Trophoblast cell (in vitro differentiated cells and primary cell): ENCODE measurements around the gene RAPGEF1.

Experiments
- DNase-seq, 2 donors: peaks; one replicate each; pipeline ENCODE4 v3.0.0-alpha.2; 2016
- H2AFZ ChIP-seq: 2 replicates; pipeline ENCODE4 v1.6.1; 2013; ENCODE audit warnings: low read length, moderate library complexity, mild to moderate bottlenecking; ENCODE audit not compliant: insufficient read depth, poor library complexity
- H2AK5ac ChIP-seq: 2 replicates; pipeline ENCODE4 v1.6.1; 2013; ENCODE audit warnings: mild to moderate bottlenecking, low read length
- H2BK120ac ChIP-seq: 2 replicates; pipeline ENCODE4 v1.6.1; 2013; ENCODE audit warnings: low read length, mild to moderate bottlenecking, moderate library complexity; ENCODE audit not compliant: insufficient read depth, poor library complexity
- H2BK12ac ChIP-seq: 2 replicates; pipeline ENCODE4 v1.6.1; 2013; ENCODE audit warnings: mild to moderate bottlenecking, low read length, moderate library complexity
- H2BK5ac ChIP-seq: 2 replicates; pipeline ENCODE4 v1.6.1; 2013; ENCODE audit warnings: low read length, low read depth, moderate library complexity, mild to moderate bottlenecking; ENCODE audit not compliant: poor library complexity
- H3K14ac ChIP-seq: 2 replicates; pipeline ENCODE4 v1.6.1; 2013; ENCODE audit warnings: mild to moderate bottlenecking, low read length
- H3K18ac ChIP-seq: 2 replicates; pipeline ENCODE4 v1.6.1; 2013; ENCODE audit warnings: mild to moderate bottlenecking, low read length
- H3K23ac ChIP-seq: 2 replicates; pipeline ENCODE4 v1.6.1; 2013; ENCODE audit warnings: low read length
- H3K27ac ChIP-seq: 2 replicates; pipeline ENCODE4 v1.5.1; 2013; ENCODE audit warnings: low read depth, mild to moderate bottlenecking, inconsistent platforms, low read length, moderate library complexity
- H3K27me3 ChIP-seq: 2 replicates; pipeline ENCODE4 v1.6.1; 2013; ENCODE audit warnings: inconsistent platforms, mild to moderate bottlenecking, low read length, moderate library complexity; ENCODE audit not compliant: insufficient read depth
- H3K36me3 ChIP-seq, 2 experiments: 1 replicate in 1 of 2; 2 replicates in 1 of 2; pipeline ENCODE4 v1.6.1; 2013; ENCODE audit warnings: low read length in 2 of 2, mild to moderate bottlenecking in 2 of 2, moderate library complexity in 1 of 2; ENCODE audit not compliant: insufficient read depth in 2 of 2, control insufficient read depth in 1 of 2
- H3K4ac ChIP-seq: 2 replicates; pipeline ENCODE4 v1.6.1; 2013; ENCODE audit warnings: low read depth, mild to moderate bottlenecking, low read length, moderate library complexity
- H3K4me1 ChIP-seq, 2 experiments: 1 replicate in 1 of 2; 2 replicates in 1 of 2; pipeline ENCODE4 v1.6.1; 2013; ENCODE audit warnings: low read length in 2 of 2, mild to moderate bottlenecking in 2 of 2, moderate library complexity in 1 of 2; ENCODE audit not compliant: insufficient read depth in 2 of 2, control insufficient read depth in 1 of 2
- H3K4me2 ChIP-seq: 2 replicates; pipeline ENCODE4 v1.6.1; 2013; ENCODE audit warnings: inconsistent platforms, mild to moderate bottlenecking, low read length, moderate library complexity
- H3K4me3 ChIP-seq: 2 replicates; pipeline ENCODE4 v1.5.1; 2013; ENCODE audit warnings: mild to moderate bottlenecking, low read depth, low read length, inconsistent platforms
- H3K79me1 ChIP-seq: one replicate; pipeline ENCODE4 v1.6.1; 2013; ENCODE audit warnings: low read length
- H3K79me2 ChIP-seq: 2 replicates; pipeline ENCODE4 v1.6.1; 2013; ENCODE audit warnings: low read length, mild to moderate bottlenecking; ENCODE audit not compliant: control insufficient read depth, insufficient read depth, poor library complexity
- H3K9ac ChIP-seq: 2 replicates; pipeline ENCODE4 v1.6.1; 2013; ENCODE audit warnings: mild to moderate bottlenecking, low read length
- H3K9me3 ChIP-seq: 2 replicates; pipeline ENCODE4 v1.6.1; 2013; ENCODE audit warnings: low read depth, mild to moderate bottlenecking, control low read depth, inconsistent platforms, low read length; ENCODE audit not compliant: insufficient read depth
- H4K12ac ChIP-seq: 2 replicates; pipeline ENCODE4 v1.6.1; 2013; ENCODE audit warnings: low read depth, mild to moderate bottlenecking, low read length, moderate library complexity
- H4K8ac ChIP-seq: 2 replicates; pipeline ENCODE4 v1.6.1; 2013; ENCODE audit warnings: low read depth, mild to moderate bottlenecking, low read length, moderate library complexity
- H4K91ac ChIP-seq: one replicate; pipeline ENCODE4 v1.6.1; 2013; ENCODE audit warnings: low read depth, mild to moderate bottlenecking, low read length, moderate library complexity
- WGBS: extraction: QIAGEN DNeasy Blood & Tissue Kit; methylation state at CpG from one replicate; pipeline ENCODE4 v1.1.7; 2013; ENCODE audit warnings: missing lambda C conversion rate; ENCODE audit not compliant: insufficient read length, insufficient coverage; ENCODE audit errors: extremely low coverage; 5-methylcytosine and 5-hydroxymethylcytosine counted together

Gene RAPGEF1

GRCh38 chr9:131629226-131629500 is 110.7 kb downstream of the RAPGEF1 start:
- H2AFZ ChIP-seq: no peak overlapping the region
- no peak overlapping the region for H3K27ac ChIP-seq
- H3K18ac ChIP-seq: no peak overlapping the region
- H3K9me3 ChIP-seq: peaks cover 2% of the 10 kb centered on the region
- no peak overlapping the region for H3K4ac ChIP-seq
- H4K12ac ChIP-seq: no peak overlapping the region
- H2AK5ac ChIP-seq: no peak overlapping the region
- no peak overlapping the region for H2BK5ac ChIP-seq
- peaks cover 27 to 41% of the 10 kb centered on the region in 2 experiments for H3K36me3 ChIP-seq
- H2BK120ac ChIP-seq: no peak overlapping the region
- peaks cover 2% of the 10 kb centered on the region for H3K79me1 ChIP-seq
- H3K23ac ChIP-seq: no peak overlapping the region
- no peak overlapping the region for H3K4me3 ChIP-seq
- H3K79me2 ChIP-seq: no peaks in the 10 kb centered on the region
- no peak overlapping the region for H4K8ac ChIP-seq
- H3K27me3 ChIP-seq: no peaks in the 10 kb centered on the region
- H3K14ac ChIP-seq: no peak overlapping the region
- no peak overlapping the region for H3K9ac ChIP-seq
- H4K91ac ChIP-seq: no peak overlapping the region
- no peak for DNase-seq
- WGBS: no CpG with 5 or more reads among the region's 4 CpGs
- no peak overlapping the region for H2BK12ac ChIP-seq
- H3K4me1 ChIP-seq: peaks cover 13 to 20% of the 10 kb centered on the region in 2 experiments
- H3K4me2 ChIP-seq: no peak overlapping the region

DNA sequence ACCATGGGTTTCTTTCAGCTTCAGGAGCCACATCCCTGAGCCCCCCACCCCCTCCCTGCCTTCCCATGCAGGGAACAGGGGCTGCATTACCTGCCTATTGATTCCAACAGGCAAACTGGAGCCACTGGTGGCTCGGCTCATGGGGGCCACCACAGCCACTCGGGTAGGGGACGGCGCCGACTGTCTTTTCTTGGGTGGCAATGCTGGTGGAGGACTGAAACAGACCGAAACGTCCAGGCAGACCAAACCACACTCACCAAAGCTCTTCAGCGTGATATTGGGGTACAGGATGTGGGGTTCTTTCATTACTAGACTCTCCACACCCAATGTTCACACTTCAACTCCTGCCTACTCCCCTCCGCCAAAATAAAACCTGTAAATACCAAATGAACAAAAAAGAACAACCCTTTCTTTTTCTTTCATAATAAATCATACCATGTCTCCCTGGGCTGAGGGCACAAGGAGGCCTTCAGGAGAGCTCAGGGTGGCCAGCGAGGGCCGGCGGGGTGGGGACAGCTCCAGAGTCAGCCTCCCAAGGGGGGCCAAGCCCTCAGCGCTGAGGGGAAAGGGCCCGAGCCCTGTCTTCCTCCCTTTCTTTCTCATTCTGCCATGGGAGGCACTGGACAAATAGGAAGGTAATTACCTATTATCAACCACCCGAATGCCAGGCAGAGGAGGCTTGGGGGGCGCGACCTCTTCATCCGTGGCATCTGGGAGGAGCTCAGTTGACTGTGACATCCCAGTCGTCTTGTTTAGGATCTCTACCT is 111.2 kb downstream of the RAPGEF1 start:
- WGBS: 100% methylated on average over 1 of the region's 19 CpGs
- DNase-seq: no peak
- H3K4me2 ChIP-seq: no peak overlapping the region

GRCh38 chr9:131627648-131628458 is 112.0 kb downstream of the RAPGEF1 start:
- no peak overlapping the region for H4K91ac ChIP-seq
- no peak overlapping the region for H3K4ac ChIP-seq
- H4K12ac ChIP-seq: no peak overlapping the region
- peak overlapping the region; percentile 32 for H3K27ac ChIP-seq
- H3K4me1 ChIP-seq: peaks cover 13 to 20% of the 10 kb centered on the region in 2 experiments
- peaks cover 2% of the 10 kb centered on the region for H3K9me3 ChIP-seq
- H2BK120ac ChIP-seq: no peak overlapping the region
- H3K23ac ChIP-seq: no peak overlapping the region
- peaks cover 36 to 46% of the 10 kb centered on the region in 2 experiments for H3K36me3 ChIP-seq
- H3K4me3 ChIP-seq: no peak overlapping the region
- DNase-seq: peak; percentile 87 to 89
- no peak overlapping the region for H2BK5ac ChIP-seq
- H3K79me1 ChIP-seq: no peaks in the 10 kb centered on the region
- H3K79me2 ChIP-seq: no peaks in the 10 kb centered on the region
- H4K8ac ChIP-seq: no peak overlapping the region
- no peak overlapping the region for H2AK5ac ChIP-seq
- no peak overlapping the region for H3K4me2 ChIP-seq
- no peak overlapping the region for H3K14ac ChIP-seq
- no peaks in the 10 kb centered on the region for H3K27me3 ChIP-seq
- H2BK12ac ChIP-seq: no peak overlapping the region
- no peak overlapping the region for H3K9ac ChIP-seq
- no peak overlapping the region for H2AFZ ChIP-seq
- no peak overlapping the region for H3K18ac ChIP-seq
- WGBS: no CpG with 5 or more reads among the region's 21 CpGs

More for the DNA sequence above, 111.2 kb downstream of the RAPGEF1 start:
- Histone ChIP-seq H3K4ac (no peak overlapping the region), H4K8ac (no peak overlapping the region), H2BK12ac (no peak overlapping the region), H3K23ac (no peak overlapping the region), H4K91ac (no peak overlapping the region), H2BK5ac (no peak overlapping the region), H3K79me1 (peaks cover 2% of the 10 kb centered on the region), H3K9ac (no peak overlapping the region), H3K18ac (no peak overlapping the region), H3K9me3 (peaks cover 2% of the 10 kb centered on the region), H3K14ac (no peak overlapping the region), H3K27me3 (no peaks in the 10 kb centered on the region), H4K12ac (no peak overlapping the region), H2BK120ac (no peak overlapping the region), H3K4me3 (no peak overlapping the region), H3K36me3 (peaks cover 31 to 43% of the 10 kb centered on the region in 2 experiments), H3K4me1 (peaks cover 13 to 20% of the 10 kb centered on the region in 2 experiments), H2AK5ac (no peak overlapping the region), H3K27ac (no peak overlapping the region), H3K79me2 (no peaks in the 10 kb centered on the region), H2AFZ (no peak overlapping the region)

DNA sequence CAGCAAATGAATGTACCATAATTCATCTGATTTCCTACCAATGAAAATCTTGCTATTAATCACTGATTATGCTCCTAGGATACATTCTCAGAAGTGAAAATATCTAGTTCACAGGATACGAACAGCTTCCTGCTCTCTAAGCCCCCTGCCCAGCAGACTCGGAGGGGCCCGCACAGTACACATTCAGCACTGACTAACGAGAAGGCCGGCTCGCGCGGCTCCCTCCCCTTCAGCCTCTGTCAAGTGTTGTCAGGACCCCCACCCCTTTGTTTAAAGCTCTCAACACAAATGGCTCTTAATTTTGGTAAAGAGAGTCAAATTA is 112.6 kb downstream of the RAPGEF1 start:
- H3K4me3 ChIP-seq: no peak overlapping the region
- no peaks in the 10 kb centered on the region for H3K79me2 ChIP-seq
- DNase-seq: no peak
- H2AFZ ChIP-seq: no peak overlapping the region
- H4K12ac ChIP-seq: no peak overlapping the region
- H2AK5ac ChIP-seq: no peak overlapping the region
- H3K14ac ChIP-seq: no peak overlapping the region
- H3K23ac ChIP-seq: no peak overlapping the region
- H3K36me3 ChIP-seq: peaks cover 37 to 47% of the 10 kb centered on the region in 2 experiments
- no peak overlapping the region for H3K18ac ChIP-seq
- no peak overlapping the region for H3K9ac ChIP-seq
- H2BK120ac ChIP-seq: no peak overlapping the region
- no peak overlapping the region for H3K4me2 ChIP-seq
- H3K9me3 ChIP-seq: peaks cover 2% of the 10 kb centered on the region
- no CpG with 5 or more reads among the region's 8 CpGs for WGBS
- no peaks in the 10 kb centered on the region for H3K79me1 ChIP-seq
- no peak overlapping the region for H3K27ac ChIP-seq
- no peak overlapping the region for H4K8ac ChIP-seq
- no peak overlapping the region for H3K4ac ChIP-seq
- no peak overlapping the region for H2BK12ac ChIP-seq
- H4K91ac ChIP-seq: no peak overlapping the region
- H2BK5ac ChIP-seq: no peak overlapping the region
- no peaks in the 10 kb centered on the region for H3K27me3 ChIP-seq
- H3K4me1 ChIP-seq: peaks cover 13 to 20% of the 10 kb centered on the region in 2 experiments
